NK-92 treated with Interleukin-12 subunit alpha and Interleukin-12 subunit beta, amount 100 ng/mL, for 24 hours (cell line): Measurements from ENCODE around the gene KLK10.

Source experiments
- DNase-seq: peaks from one replicate; lab custom pipeline; 2025; lab: John Stamatoyannopoulos, UW

KLK10 gene

DNA sequence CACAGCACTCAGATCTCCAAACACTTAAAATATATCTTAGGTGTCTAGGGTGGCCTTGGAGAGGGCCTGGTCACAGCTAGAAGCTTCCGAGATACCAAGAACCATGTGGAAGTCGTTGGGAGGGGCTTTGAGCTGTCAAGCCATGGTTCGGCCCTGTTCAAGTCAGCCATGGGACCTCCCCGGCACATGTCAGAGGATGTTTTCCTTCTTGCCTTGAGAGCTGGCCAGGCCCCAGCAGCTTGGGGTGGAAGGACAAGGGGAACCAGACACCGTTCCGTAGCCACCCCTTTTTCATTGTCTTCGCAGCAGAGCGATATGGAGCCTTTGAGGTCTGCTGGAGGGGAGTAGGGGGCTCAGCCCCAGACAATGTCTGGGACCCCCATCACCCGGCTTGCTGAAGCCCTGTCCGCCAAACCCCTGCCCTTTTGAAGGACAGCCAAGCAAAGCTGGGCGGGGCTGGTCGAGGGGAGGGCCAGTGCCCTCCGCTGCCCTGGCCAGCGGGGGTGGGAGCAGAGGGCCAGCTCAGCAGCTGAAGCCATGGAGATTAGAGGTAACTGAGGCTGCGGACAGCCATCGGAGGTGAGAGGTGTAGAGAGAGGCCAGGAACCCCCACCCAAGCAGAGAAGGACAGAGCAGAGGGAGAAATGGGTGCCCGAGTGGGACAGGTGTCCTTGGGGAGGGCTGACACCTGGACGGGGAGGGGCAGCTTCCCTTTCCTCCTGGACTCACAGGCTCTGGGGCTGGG is 6.5 kb upstream of the KLK10 start:
- no peak for DNase-seq

DNA sequence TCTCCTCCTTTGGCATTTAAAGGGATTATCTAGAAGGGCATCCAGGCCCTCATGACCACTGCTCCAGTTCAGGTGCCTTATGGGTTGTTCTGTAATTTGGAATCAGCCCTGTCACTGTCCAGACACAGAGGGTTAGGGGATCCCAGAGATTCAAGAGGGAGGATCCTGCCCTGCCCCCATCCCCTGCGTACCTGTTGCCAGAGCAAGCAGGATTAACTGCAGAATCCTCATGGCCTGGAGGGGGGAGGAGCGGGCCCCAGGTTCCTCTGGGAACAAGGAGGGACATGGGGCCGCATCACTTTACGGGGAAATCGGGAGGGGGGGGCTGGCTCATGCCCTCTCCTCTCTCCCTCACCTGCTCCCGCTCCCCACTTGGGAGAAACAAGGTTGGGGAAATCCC is 5.9 kb upstream of the KLK10 start:
- no peak for DNase-seq

DNA sequence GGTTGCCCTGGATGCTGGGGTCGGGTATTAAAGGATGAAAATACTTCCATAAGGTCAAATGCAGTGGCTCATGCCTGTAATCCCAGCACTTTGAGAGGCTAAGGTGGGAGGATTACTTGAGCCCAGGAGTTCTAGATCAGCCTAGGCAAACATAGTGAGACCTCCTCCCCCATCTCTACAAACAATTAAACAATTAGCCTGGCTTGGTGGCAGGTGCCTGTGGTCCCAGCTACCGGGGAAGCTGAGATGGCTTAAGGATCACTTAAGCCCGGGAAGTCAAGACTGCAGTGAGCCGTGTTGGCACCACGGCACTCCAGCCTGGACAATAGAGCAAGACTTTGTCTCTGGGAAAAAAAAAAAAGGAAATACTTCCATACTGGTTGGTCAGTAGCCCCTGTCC is 5.4 kb upstream of the KLK10 start:
- DNase-seq: no peak

DNA sequence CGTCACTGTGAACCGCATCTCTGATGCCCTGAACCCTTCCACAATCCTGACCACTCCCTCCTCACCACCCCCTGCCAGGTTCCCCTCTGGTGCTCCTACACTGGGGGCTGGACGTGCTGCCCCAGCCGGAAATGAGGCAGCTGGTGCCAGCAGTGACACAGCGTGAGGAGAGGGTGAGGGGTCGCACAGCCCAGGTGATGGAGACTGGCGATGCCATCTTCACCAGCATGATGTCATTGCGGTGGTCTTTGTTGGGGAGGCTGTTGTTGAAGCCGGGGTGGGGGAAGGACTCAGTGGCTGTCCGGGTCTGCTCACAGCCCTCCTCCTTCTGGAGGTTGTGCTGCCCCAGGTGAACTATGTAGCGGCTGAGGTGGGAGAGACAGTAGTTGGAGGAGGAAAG is 4.4 kb upstream of the KLK10 start:
- no peak for DNase-seq

DNA sequence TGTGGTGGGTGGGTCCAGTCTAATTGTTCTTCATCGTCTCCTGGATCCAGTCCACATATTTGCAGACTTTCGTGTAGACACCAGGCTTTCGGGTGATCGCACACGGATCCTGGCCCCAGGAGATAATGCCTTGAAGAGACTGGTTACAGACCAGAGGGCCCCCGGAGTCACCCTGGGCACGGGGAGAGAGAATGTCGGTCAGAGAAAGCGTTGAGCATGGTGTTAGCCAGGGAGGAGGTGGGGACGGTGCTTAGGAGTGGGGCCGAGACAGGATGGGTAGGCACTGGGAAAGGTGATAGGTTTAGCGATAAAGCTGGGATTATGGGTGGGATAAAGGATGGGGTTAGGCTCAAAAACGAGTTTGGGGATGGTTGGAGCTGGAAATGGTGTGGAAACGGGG is 3.0 kb upstream of the KLK10 start:
- DNase-seq: no peak

DNA sequence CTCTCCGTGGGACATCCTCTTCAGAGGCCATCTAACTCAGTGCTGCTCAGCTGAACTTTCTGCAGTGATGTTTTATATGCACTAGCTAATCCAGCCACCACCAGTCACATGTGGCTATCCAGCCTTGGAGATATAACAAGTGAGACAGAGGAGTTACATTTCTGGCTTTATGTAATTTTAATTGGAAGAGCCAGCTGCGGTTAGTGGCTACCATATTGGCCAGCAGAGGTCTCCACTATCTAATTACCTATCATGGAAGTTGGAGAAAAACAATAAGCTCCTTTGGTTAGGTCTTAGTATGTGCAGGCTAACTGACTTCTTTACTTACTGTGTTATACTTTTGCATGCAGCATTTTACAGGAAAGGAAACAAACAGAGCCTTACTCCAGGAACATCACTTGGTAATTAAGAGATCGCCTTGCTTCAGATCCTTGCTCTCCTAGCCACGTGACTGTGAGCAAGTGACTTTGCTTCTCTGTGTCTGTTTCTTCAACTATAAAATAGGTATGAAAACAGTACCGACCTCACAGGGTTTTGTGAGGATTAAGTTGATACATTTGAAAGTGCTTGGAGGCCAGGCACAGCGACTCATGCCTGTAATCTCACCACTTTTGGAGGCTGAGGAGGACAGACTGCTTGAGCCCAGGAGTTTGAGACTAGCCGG is 1.6 kb upstream of the KLK10 start:
- DNase-seq: no peak

DNA sequence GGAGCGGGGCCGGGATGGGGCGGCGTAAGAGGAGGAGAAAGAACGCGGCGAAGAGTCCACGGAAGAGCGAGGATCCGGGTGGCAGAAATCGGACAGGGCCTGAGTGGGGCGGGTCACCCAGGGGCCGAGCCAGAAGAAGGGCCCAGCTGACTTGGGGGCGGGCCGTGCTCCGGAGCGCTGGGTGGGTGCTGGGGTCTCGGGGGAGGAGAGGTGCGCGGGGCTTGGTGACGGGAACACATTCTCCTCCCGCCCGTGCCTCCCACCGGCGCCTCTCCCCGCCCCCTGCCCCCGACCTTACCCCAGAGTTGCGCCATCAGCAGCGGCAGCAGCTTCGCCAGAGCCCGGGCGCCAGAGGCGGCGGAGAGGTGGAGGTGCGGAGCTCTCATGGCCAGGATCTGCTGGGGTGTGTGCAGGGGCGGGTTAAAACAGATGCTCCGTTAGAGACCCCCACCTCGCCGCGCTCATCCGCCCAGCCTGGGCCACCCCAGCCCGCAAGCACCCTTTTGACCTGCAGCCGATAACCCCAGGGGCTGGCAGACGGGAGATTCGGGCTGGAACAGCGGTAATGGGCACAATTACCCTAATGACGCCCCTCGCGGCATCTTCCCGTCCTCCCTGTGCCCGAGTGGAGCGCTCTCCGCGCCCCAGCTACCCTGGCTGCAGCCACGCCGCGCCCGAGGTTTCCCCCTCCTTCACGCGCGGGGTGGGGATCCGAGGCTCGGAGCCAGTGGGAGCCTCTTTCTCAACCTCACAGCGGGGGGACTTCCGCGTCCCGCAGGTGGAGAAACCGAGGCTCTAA is 565 bp downstream of the KLK10 start:
- no peak for DNase-seq

DNA sequence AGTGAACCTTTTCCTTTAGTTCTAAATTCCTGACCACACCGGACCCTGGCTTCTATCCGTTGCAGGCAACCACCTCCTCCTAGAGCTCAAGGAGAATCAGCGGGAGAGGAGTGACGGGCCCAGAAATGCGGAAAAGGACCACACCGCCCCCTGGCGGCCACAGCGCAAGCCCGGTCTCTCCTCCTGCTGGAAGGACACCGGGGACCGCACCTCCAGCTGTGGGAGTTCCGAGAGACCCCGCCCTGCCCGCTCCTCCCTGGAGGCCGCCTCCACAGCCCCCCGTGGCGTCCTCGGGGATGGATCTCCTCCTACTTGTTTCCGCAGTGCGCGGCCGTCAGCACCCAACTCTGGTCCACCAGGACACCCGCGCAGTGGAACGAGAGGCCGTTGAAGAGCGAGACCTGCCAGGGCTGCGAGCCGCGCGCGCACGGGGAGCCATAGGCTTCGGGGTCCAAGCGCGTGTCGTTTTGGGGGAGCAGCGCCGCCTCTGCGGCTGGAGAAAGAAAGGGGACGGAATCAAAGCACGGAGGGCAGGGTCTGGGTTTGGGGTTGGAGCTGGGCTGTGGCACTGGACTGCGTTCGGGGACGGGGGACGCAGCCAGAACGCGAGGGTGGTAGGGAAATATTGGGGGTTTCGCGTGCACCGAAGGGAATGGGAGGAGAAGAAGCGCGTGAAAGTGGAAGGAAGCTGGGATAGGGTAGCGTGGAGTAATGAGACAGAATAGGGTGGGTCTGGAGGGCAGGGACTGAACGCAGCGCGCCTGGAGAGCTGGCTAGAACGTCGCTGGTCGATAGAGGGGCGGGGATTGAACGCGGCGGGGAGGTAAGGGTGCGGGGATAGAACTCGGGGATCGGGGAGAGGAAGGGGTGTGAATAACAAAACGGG is 2.5 kb downstream of the KLK10 start:
- DNase-seq: no peak

DNA sequence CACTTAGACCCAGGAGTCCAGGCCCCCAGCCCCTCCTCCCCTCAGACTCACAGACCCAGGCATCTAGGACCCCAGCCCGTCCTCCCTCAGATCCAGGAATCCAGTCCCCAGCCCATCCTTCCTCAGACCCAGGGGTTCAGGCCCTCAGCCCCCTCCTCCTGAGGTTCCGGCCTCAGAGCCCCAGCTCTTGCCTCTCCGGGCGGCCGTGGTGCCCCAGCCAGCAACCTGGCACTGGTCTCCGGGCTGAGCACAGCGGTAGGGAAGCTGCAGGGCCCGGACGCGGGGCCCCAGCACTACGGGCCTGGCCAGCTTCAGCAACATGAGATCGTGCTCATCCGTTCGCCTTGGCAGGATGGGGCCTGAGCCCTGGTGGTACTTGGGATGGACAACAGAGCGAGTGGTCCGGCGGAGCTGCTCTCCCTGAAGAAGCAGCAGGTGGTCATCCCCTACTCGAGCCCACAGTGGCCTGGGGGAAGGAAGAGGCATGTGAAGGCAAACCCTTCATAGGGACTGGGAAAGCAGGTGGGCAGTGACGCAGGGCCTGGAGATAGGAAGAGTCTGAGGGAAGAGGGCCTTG is 3.7 kb downstream of the KLK10 start:
- no peak for DNase-seq

DNA sequence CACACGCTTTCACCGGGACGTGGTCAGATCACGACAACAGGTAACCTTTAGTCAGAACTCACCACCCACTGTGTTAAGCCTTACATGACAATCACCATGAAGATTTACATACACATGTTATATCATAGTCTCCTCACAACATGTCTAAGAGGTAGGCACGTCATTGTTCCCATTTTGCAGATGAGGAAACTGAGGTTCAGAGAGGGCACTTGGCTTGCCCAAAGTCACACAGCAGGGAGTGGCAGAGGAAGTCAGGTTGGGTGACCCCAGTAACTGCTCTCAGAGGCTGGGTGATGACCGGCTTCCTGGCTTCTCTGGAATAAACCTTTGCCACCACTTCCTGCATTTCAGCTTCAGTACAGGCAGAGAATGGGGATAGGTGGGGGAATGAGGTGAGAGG is 5.3 kb downstream of the KLK10 start:
- DNase-seq: no peak

DNA sequence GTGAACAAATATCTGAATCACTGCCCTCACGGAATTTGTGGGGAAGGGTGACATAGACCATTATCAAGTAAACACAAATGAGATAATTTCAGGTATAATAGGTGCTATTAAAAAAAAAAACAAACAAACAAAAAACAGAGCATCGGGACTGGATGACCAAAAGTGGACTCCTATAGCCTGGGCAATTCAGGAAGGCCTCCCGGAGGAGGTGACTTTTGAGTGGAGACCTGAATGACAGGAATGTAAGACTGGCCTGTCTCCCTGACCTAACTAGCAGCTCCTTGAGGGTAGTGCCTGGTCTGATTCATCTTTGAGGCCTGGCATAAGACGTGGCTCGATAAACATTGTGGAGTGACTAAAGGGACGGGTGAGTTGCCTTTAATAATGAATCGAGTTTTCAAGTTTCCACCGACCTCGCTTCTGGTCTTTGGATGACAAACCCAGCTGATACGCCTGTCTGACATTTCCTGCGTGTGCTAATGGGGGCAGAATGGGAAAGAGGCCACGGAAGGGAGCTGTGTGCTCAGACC is 6.8 kb downstream of the KLK10 start:
- DNase-seq: no peak

DNA sequence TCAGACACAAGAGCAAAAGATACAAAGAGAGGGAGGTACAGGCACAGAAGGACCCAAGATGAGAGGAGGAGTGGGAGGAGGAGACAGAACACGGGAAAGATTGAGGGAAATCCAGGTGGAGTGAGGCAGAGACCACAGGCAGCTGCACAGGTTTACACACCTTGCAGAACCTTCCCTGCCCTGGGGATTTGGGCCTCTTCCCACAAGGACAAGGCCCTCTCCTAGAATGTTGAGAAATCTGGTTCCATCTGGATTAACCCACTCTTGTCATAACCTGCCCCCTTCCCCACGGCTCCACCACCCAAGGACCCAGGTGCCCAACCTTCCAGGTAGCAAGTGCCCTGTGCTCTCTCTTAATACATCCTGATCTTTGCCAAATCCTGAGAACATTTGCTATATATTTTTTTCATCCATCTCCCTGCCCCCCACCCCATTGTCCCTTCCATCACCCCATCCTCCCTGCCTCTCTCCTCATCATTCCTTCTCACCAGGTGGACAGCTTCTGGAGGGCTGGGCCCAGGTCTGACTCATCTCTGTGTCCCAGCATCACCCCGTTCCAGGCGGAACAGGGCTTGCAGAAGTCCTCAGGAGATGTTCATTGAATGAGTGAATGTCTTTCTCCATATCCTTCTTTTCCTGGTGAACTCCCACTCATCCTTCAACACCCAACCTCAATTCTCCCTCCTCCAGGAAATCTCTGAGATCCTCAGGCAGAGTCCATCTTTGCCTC is 9.3 kb downstream of the KLK10 start:
- no peak for DNase-seq

DNA sequence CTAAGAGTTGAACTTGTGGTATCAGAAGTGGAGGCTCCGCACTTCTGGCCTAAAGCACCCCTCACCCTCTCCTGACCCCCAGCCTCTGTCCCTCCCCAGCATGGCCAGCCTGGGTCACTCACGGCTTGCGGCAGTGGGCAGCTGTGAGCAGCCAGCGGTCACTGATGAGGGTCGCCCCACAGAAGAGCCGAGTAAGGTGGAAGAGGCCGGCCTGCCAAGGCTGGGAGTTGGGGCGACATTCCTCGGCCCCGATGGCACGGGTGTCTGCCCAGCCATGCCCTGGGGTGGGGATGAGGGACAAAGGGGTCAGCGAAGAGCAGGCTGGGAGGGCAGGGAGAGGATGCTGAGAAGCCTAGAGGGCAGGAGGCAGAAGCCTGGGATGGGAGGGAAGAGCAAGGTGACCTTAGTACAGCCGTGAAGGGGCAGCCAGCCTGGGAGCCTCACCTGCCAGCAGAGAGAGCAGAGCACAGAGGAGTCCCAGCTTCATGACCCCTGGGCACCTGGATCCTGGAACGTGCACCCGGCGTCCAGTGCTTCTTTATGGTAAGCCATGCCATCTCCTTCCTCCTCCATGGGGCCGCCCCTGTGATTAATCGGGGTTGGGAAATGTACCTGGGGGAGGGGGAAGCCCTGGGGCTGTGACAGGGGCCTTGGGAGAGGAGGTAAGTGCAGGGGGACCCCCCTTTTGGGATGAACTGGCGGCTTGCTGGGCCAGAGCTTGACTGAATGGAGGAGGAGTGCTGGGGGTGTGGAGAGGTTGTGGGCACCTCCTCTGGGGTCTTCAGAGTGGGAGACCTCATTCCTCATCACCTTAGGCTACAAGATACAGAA is 10.2 kb downstream of the KLK10 start:
- no peak for DNase-seq

DNA sequence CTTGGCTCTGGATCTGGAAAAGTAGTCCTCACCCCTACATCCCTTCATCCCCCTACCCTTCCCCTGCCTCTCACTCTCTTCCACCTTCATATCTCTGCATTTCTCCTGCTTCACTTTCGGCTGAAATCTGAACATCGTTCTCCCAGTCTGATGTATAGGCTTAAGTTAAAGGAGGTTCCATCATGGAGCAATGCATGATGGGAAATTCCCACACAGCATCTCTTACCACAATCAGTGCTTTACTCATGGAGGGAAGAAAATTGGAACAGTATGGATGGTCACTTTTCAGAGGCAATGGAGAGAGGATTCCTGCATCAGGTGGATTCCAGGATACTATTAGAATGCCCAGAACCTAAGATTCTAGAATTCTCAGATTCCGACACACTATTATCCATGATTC is 12.0 kb downstream of the KLK10 start:
- no peak for DNase-seq

DNA sequence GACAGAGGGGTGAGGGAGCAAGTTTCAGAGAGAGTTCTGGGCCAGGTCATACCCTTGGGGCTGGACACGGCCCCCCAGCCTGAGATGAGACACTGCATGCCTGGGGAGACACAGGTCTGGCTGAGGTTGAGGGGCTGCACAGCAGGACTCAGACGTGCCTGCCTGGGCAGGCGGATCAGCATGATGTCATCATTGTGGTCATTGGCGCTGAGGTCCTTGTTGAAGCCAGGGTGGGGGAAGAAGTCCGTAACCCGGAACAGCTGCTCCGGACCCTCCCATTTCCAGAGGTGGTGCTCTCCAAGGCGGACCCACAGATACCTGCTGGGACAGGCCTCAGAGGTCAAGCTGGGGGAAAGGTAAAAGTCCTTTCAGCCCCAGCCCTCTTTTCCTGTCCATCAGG is 13.1 kb downstream of the KLK10 start:
- no peak for DNase-seq

DNA sequence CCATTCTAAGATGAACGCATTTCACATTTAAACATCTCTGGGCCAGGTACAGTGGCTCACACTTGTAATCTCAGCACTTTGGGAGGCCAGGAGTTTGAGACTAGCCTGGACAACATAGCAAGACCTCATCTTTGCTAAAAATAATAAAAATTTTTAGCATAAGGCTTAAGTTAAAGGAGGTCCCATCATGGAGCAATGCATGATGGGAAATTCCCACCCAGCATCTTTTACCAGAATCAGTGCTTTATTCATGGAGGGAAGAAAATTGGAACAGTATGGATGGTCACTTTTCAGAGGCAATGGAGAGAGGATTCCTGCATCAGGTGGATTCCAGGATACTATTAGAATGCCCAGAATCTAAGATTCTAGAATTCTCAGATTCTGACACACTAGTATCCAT is 14.3 kb downstream of the KLK10 start:
- no peak for DNase-seq

DNA sequence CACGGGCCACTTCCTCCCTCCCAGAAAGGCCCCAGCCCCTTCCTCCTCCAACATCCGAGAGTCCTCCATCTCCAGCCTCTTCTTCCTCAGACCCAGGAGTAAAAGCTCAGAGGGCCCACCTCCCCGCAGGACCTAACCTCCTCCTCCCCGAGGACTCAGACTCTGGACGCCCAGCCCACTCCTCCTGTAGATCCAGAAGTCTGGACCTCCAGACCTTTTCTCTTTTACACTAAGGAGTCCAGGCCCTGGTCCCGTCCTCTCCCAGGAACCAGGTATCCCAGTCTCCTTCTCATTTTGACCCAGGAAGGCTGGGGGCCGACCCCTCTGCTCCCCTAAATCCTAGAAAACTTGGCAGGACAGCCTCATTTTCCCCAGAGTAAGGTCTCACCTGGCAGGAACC is 16.2 kb downstream of the KLK10 start:
- no peak for DNase-seq

DNA sequence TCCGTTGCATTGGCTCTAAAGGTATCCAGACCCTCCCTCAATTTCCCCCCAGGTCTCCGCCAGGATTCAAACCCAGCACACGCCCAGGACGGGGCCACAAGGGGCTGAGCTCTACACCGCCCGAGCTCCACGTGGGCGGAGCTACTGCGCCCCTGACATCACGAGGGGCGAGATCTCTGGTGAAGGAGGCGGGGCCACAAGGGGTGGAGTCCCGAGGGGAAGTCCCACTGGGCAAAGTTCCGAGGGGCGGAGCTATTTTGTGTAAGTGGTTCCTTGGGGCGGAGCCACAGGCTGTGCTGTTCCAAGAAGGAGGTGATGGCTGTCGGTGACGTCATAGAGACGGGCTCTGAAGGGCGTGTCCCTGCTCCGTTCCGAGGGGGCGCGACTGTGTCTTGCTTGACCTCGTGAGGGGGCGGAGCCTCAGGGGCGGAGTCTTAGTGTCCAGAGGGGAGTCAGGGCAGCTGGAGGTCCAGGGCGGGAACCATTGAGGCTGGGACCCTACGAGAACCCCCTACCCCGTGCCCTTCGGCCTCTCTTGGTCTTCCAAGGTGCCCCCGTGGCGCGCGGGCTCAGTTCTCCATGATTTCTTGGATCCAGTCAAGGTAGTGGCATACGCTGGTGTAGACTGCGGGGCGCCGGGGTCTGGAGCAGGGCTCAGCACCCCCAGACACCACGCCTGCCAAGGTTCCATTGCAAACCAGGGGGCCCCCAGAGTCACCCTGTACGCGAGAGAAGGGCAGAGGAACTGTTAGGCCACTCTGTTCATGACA is 16.8 kb downstream of the KLK10 start:
- no peak for DNase-seq

DNA sequence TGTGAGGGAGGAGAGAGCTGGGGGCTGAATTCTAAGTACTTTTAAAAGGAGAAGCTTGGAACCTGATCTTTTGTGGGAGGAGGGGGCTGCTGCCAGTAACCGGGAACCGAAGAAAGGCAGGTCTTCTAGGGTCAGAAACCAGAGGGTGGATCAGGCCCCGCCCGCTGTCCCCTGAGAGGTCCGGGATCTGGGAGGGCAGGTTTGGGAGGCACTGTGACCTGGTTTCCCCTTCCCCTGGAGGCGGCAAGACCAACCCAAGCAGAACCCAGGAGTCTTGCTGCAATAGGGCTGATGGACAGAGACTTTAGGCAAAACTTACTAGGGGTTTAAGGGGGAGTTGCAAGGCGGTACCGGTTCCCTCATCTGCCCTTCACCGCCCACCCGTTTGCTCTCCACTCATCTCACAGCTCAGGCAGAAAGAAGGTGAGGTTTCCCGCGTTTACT is 17.4 kb downstream of the KLK10 start:
- DNase-seq: no peak
